Trophoblast cell (in vitro differentiated cells and primary cell): ENCODE results near the gene DNAH2.

ENCODE experiments used
- DNase-seq, 2 donors: peaks; one replicate each; pipeline ENCODE4 v3.0.0-alpha.2; 2016
- H2AFZ ChIP-seq: 2 replicates; pipeline ENCODE4 v1.6.1; 2013; ENCODE audit warnings: low read length, moderate library complexity, mild to moderate bottlenecking; ENCODE audit not compliant: insufficient read depth, poor library complexity
- H2AK5ac ChIP-seq: 2 replicates; pipeline ENCODE4 v1.6.1; 2013; ENCODE audit warnings: mild to moderate bottlenecking, low read length
- H2BK120ac ChIP-seq: 2 replicates; pipeline ENCODE4 v1.6.1; 2013; ENCODE audit warnings: low read length, mild to moderate bottlenecking, moderate library complexity; ENCODE audit not compliant: insufficient read depth, poor library complexity
- H2BK12ac ChIP-seq: 2 replicates; pipeline ENCODE4 v1.6.1; 2013; ENCODE audit warnings: mild to moderate bottlenecking, low read length, moderate library complexity
- H2BK5ac ChIP-seq: 2 replicates; pipeline ENCODE4 v1.6.1; 2013; ENCODE audit warnings: low read length, low read depth, moderate library complexity, mild to moderate bottlenecking; ENCODE audit not compliant: poor library complexity
- H3K14ac ChIP-seq: 2 replicates; pipeline ENCODE4 v1.6.1; 2013; ENCODE audit warnings: mild to moderate bottlenecking, low read length
- H3K18ac ChIP-seq: 2 replicates; pipeline ENCODE4 v1.6.1; 2013; ENCODE audit warnings: mild to moderate bottlenecking, low read length
- H3K23ac ChIP-seq: 2 replicates; pipeline ENCODE4 v1.6.1; 2013; ENCODE audit warnings: low read length
- H3K27ac ChIP-seq: 2 replicates; pipeline ENCODE4 v1.5.1; 2013; ENCODE audit warnings: low read depth, mild to moderate bottlenecking, inconsistent platforms, low read length, moderate library complexity
- H3K27me3 ChIP-seq: 2 replicates; pipeline ENCODE4 v1.6.1; 2013; ENCODE audit warnings: inconsistent platforms, mild to moderate bottlenecking, low read length, moderate library complexity; ENCODE audit not compliant: insufficient read depth
- H3K36me3 ChIP-seq, 2 experiments: 1 replicate in 1 of 2; 2 replicates in 1 of 2; pipeline ENCODE4 v1.6.1; 2013; ENCODE audit warnings: low read length in 2 of 2, mild to moderate bottlenecking in 2 of 2, moderate library complexity in 1 of 2; ENCODE audit not compliant: insufficient read depth in 2 of 2, control insufficient read depth in 1 of 2
- H3K4ac ChIP-seq: 2 replicates; pipeline ENCODE4 v1.6.1; 2013; ENCODE audit warnings: low read depth, mild to moderate bottlenecking, low read length, moderate library complexity
- H3K4me1 ChIP-seq, 2 experiments: 1 replicate in 1 of 2; 2 replicates in 1 of 2; pipeline ENCODE4 v1.6.1; 2013; ENCODE audit warnings: low read length in 2 of 2, mild to moderate bottlenecking in 2 of 2, moderate library complexity in 1 of 2; ENCODE audit not compliant: insufficient read depth in 2 of 2, control insufficient read depth in 1 of 2
- H3K4me2 ChIP-seq: 2 replicates; pipeline ENCODE4 v1.6.1; 2013; ENCODE audit warnings: inconsistent platforms, mild to moderate bottlenecking, low read length, moderate library complexity
- H3K4me3 ChIP-seq: 2 replicates; pipeline ENCODE4 v1.5.1; 2013; ENCODE audit warnings: mild to moderate bottlenecking, low read depth, low read length, inconsistent platforms
- H3K79me1 ChIP-seq: one replicate; pipeline ENCODE4 v1.6.1; 2013; ENCODE audit warnings: low read length
- H3K79me2 ChIP-seq: 2 replicates; pipeline ENCODE4 v1.6.1; 2013; ENCODE audit warnings: low read length, mild to moderate bottlenecking; ENCODE audit not compliant: control insufficient read depth, insufficient read depth, poor library complexity
- H3K9ac ChIP-seq: 2 replicates; pipeline ENCODE4 v1.6.1; 2013; ENCODE audit warnings: mild to moderate bottlenecking, low read length
- H3K9me3 ChIP-seq: 2 replicates; pipeline ENCODE4 v1.6.1; 2013; ENCODE audit warnings: low read depth, mild to moderate bottlenecking, control low read depth, inconsistent platforms, low read length; ENCODE audit not compliant: insufficient read depth
- H4K12ac ChIP-seq: 2 replicates; pipeline ENCODE4 v1.6.1; 2013; ENCODE audit warnings: low read depth, mild to moderate bottlenecking, low read length, moderate library complexity
- H4K8ac ChIP-seq: 2 replicates; pipeline ENCODE4 v1.6.1; 2013; ENCODE audit warnings: low read depth, mild to moderate bottlenecking, low read length, moderate library complexity
- H4K91ac ChIP-seq: one replicate; pipeline ENCODE4 v1.6.1; 2013; ENCODE audit warnings: low read depth, mild to moderate bottlenecking, low read length, moderate library complexity
- WGBS: extraction: QIAGEN DNeasy Blood & Tissue Kit; methylation state at CpG from one replicate; pipeline ENCODE4 v1.1.7; 2013; ENCODE audit warnings: missing lambda C conversion rate; ENCODE audit not compliant: insufficient read length, insufficient coverage; ENCODE audit errors: extremely low coverage; 5-methylcytosine and 5-hydroxymethylcytosine counted together

DNAH2 gene

DNA sequence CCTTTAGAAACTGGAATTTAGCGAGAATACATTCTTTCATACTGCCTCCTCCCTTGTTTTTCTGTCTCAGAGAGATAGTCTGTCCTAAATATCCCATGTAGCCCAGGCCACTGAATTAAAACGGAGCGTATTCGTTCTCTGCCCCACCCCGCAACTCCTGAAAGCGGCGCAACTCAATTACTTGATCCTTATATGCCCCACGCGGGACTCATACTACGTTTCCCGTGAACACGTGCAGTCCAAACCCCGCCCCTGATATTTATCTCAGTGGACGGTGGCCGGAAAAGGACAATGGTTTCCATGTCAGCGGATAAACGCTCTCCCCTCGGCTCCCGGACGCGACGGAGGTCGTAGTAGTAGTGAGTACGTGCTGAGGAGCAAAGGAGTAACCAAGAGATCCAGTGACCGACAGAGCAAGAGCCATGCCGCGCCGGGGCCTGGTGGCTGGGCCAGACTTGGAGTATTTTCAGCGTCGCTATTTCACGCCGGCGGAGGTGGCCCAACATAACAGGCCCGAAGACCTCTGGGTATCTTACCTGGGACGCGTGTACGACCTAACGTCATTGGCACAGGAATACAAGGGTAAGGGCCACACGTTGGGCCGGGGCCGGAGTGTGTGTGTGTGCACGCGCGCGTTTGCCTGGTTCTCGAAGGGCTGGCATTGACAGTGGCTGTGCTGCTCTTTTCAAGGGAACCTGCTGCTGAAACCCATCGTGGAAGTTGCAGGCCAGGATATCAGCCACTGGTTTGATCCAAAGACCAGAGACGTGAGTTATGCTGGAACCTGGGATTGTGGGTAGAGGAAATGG is 140.4 kb downstream of the DNAH2 start, which contains the start of gene CYB5D1:
CYB5D1 (plus strand) TSS at position 291 of the 809 bp plus-strand sequence; CDS start at position 423, 132 bp downstream.
- peaks cover 19 to 20% of the 10 kb centered on the region in 2 experiments for H3K36me3 ChIP-seq
- H3K18ac ChIP-seq: peak within 1 kb of the TSS; percentile 62
- H3K9ac ChIP-seq: peak within 1 kb of the TSS; percentile 98
- H3K79me2 ChIP-seq: peaks cover 2% of the 10 kb centered on the region
- peaks cover 19% of the 10 kb centered on the region for H3K79me1 ChIP-seq
- peak within 1 kb of the TSS; percentile 86 for H2AFZ ChIP-seq
- H3K27ac ChIP-seq: peak within 1 kb of the TSS; percentile 97
- peak within 1 kb of the TSS; percentile 82 for H3K14ac ChIP-seq
- H3K4me3 ChIP-seq: peak within 1 kb of the TSS; percentile 79
- H3K9me3 ChIP-seq: peaks cover 3% of the 10 kb centered on the region
- H4K8ac ChIP-seq: peak within 1 kb of the TSS; percentile 96
- WGBS: no CpG with 5 or more reads among the region's 48 CpGs
- H3K4me1 ChIP-seq: peaks cover 18 to 31% of the 10 kb centered on the region in 2 experiments
- H4K91ac ChIP-seq: peak within 1 kb of the TSS; percentile 92
- peak within 1 kb of the TSS; percentile 89 for H2BK5ac ChIP-seq
- H2BK120ac ChIP-seq: peak within 1 kb of the TSS; percentile 75
- H3K27me3 ChIP-seq: no peaks in the 10 kb centered on the region
- peak within 1 kb of the TSS; percentile 81 for H4K12ac ChIP-seq
- H2BK12ac ChIP-seq: no peak within 1 kb of the TSS
- no peak within 1 kb of the TSS for H2AK5ac ChIP-seq
- no peak within 1 kb of the TSS for H3K23ac ChIP-seq
- peak; percentile 80 to 91 for DNase-seq
- H3K4ac ChIP-seq: peak within 1 kb of the TSS; percentile 24
- H3K4me2 ChIP-seq: peak within 1 kb of the TSS; percentile 78

DNA sequence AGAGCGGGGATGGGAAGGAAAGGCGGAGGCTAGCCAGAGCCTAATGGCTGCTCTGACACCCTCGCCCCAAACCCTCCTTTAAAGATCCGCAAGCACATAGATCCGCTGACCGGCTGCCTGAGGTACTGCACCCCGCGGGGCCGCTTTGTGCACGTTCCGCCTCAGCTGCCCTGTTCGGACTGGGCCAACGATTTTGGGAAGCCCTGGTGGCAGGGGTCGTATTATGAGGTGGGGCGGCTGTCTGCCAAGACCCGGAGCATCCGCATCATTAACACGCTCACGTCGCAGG is 140.9 kb downstream of the DNAH2 start:
- H4K8ac ChIP-seq: peak overlapping the region; percentile 83
- H3K79me1 ChIP-seq: peaks cover 19% of the 10 kb centered on the region
- H2AFZ ChIP-seq: no peak overlapping the region

DNA sequence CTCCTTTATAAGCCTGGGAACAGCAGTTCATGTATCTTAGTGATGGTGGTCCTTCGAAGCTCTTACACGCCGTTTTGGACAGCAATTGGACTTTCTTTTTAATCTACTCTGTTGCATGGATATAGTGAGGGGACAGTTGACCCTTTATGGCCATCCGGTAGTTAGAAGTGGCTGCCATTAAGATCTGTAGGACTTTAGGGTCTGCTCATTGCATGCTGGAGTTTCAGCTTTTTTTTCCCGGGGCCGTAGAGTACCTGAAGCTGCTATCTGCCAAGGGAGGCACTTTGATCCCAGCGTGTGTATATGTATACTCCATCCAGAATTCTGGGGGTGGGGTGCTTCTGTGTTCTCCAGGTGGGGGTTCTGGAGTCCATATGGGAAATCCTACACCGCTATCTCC is 141.5 kb downstream of the DNAH2 start:
- no peak for DNase-seq
- H3K36me3 ChIP-seq: peaks cover 9 to 15% of the 10 kb centered on the region in 2 experiments
- no peak overlapping the region for H3K23ac ChIP-seq
- peaks cover 18 to 26% of the 10 kb centered on the region in 2 experiments for H3K4me1 ChIP-seq
- H4K8ac ChIP-seq: no peak overlapping the region
- no peak overlapping the region for H4K91ac ChIP-seq
- peaks cover 19% of the 10 kb centered on the region for H3K79me1 ChIP-seq
- no peak overlapping the region for H3K14ac ChIP-seq
- no peak overlapping the region for H4K12ac ChIP-seq
- no CpG with 5 or more reads among the region's 8 CpGs for WGBS
- peak overlapping the region; percentile 78 for H3K4me2 ChIP-seq
- no peaks in the 10 kb centered on the region for H3K9me3 ChIP-seq
- H3K79me2 ChIP-seq: peaks cover 2% of the 10 kb centered on the region
- H3K4ac ChIP-seq: no peak overlapping the region
- H2BK12ac ChIP-seq: no peak overlapping the region
- H2AK5ac ChIP-seq: no peak overlapping the region
- H3K18ac ChIP-seq: no peak overlapping the region
- H3K9ac ChIP-seq: no peak overlapping the region
- H2BK120ac ChIP-seq: no peak overlapping the region
- H2AFZ ChIP-seq: no peak overlapping the region
- H2BK5ac ChIP-seq: no peak overlapping the region
- H3K27ac ChIP-seq: no peak overlapping the region
- no peak overlapping the region for H3K4me3 ChIP-seq
- H3K27me3 ChIP-seq: no peaks in the 10 kb centered on the region

More for the DNA sequence above, 140.9 kb downstream of the DNAH2 start:
- H3K14ac ChIP-seq: no peak overlapping the region
- no CpG with 5 or more reads among the region's 20 CpGs for WGBS
- no peaks in the 10 kb centered on the region for H3K9me3 ChIP-seq
- H3K4ac ChIP-seq: no peak overlapping the region
- peaks cover 14 to 17% of the 10 kb centered on the region in 2 experiments for H3K36me3 ChIP-seq
- no peak overlapping the region for H2BK120ac ChIP-seq
- peak overlapping the region; percentile 19 for H4K12ac ChIP-seq
- H2AK5ac ChIP-seq: no peak overlapping the region
- H4K91ac ChIP-seq: no peak overlapping the region
- H3K4me2 ChIP-seq: peak overlapping the region; percentile 78
- H3K79me2 ChIP-seq: peaks cover 2% of the 10 kb centered on the region
- peak overlapping the region; percentile 24 for H3K18ac ChIP-seq
- no peak overlapping the region for H3K23ac ChIP-seq
- peaks cover 18 to 26% of the 10 kb centered on the region in 2 experiments for H3K4me1 ChIP-seq
- H3K9ac ChIP-seq: peak overlapping the region; percentile 13
- H2BK5ac ChIP-seq: no peak overlapping the region
- no peak overlapping the region for H2BK12ac ChIP-seq
- H3K27ac ChIP-seq: no peak overlapping the region
- H3K4me3 ChIP-seq: peak overlapping the region; percentile 73
- no peaks in the 10 kb centered on the region for H3K27me3 ChIP-seq
- DNase-seq: peak in 1 of 2 donors; percentile 31

DNA sequence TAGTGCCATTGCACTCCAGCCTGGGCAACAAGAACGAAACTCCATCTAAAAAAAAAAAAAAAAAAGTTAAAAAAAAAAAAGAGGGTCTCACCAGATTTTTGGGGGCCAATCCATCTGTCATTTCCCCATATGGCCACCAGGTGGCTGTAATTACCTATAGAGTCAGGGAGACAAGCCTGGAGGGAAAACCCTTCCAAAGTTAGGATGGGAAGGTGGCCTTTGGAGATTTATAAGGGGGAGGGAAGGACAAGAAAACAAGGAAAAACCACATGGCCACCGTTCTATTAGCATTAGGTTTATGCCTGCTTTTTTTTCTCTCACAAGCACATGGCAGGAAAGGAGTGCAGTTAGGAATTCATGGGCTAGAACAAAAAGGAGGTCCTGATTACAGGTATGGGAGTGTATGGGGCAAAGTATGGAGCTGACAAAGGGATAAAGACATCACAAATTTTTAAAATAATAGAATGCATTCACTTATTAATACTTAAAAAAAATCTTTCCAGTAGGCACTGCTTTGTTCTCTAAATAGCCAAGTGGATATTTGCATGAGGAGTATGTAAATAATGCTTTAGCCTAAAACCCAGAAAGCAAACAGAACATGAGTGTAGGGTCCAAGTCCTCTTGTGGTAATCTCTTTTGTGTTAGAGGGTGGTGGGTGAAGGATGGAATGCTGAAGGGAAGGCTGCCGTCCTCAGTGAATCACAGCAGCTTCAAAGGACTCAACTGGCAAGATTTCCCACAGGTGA is 145.3 kb downstream of the DNAH2 start:
- H2BK120ac ChIP-seq: no peak overlapping the region
- H2BK12ac ChIP-seq: no peak overlapping the region
- peaks cover 3 to 7% of the 10 kb centered on the region in 2 experiments for H3K4me1 ChIP-seq
- H3K79me2 ChIP-seq: no peaks in the 10 kb centered on the region
- H3K9me3 ChIP-seq: no peaks in the 10 kb centered on the region
- peaks cover 6 to 16% of the 10 kb centered on the region in 2 experiments for H3K36me3 ChIP-seq
- H3K9ac ChIP-seq: no peak overlapping the region
- no peak overlapping the region for H3K23ac ChIP-seq
- H2BK5ac ChIP-seq: no peak overlapping the region
- no CpG with 5 or more reads among the region's 3 CpGs for WGBS
- no peak overlapping the region for H4K12ac ChIP-seq
- no peak overlapping the region for H2AK5ac ChIP-seq
- no peak overlapping the region for H3K4ac ChIP-seq
- no peak overlapping the region for H3K14ac ChIP-seq
- H3K27ac ChIP-seq: no peak overlapping the region
- peaks cover 3% of the 10 kb centered on the region for H3K79me1 ChIP-seq
- no peak overlapping the region for H4K91ac ChIP-seq
- peak in 1 of 2 donors; percentile 50 for DNase-seq
- H3K4me2 ChIP-seq: no peak overlapping the region
- H3K27me3 ChIP-seq: no peaks in the 10 kb centered on the region
- H3K4me3 ChIP-seq: no peak overlapping the region
- H3K18ac ChIP-seq: no peak overlapping the region
- H2AFZ ChIP-seq: no peak overlapping the region
- H4K8ac ChIP-seq: no peak overlapping the region
